HepG2 (cell line): ENCODE results near the gene TATDN3. TPM values are rescaled to one million over a fixed set of nuclear protein-coding genes. Genes with fewer than 3 reads are reported as not detected.
A peak's percentile ranks its signal among the peaks of the same experiment; 100 is the strongest.

Experiments
- AGO2 ChIP-seq: fragments of 200-400 bp; formaldehyde crosslinking; optimal IDR thresholded peaks from 2 replicates; pipeline ENCODE3; 2017; ENCODE audit warnings: mild to moderate bottlenecking, low read depth, low read length, moderate library complexity
- ARHGAP35 ChIP-seq: sonication (generic); formaldehyde crosslinking; IDR thresholded peaks from 2 replicates; pipeline ENCODE4 v1.9.0; 2022; ENCODE audit warnings: mild to moderate bottlenecking, inconsistent platforms, moderate library complexity, missing genetic modification reagents, borderline replicate concordance
- CHD4 ChIP-seq: fragments of 200-600 bp; sonication (generic); IDR thresholded peaks from 2 replicates; pipeline ENCODE4 v1.7.0; 2017; ENCODE audit warnings: mild to moderate bottlenecking, low read length, borderline replicate concordance
- HNF4A ChIP-seq: sonication (generic); formaldehyde crosslinking; IDR thresholded peaks from 2 replicates; pipeline ENCODE4 v1.4.0; 2020; ENCODE audit warnings: missing genetic modification reagents
- NFKB2 ChIP-seq: sonication (generic); formaldehyde crosslinking; IDR thresholded peaks from 2 replicates; pipeline ENCODE4 v1.4.0; 2020; ENCODE audit warnings: missing genetic modification reagents, borderline replicate concordance
- POLR2A ChIP-seq, 2 experiments: IDR thresholded peaks; 2 replicates each; pipeline ENCODE4 v1.6.1; 2011; ENCODE audit warnings: low read depth in 2 of 2, low read length in 2 of 2, mild to moderate bottlenecking in 1 of 2, moderate library complexity in 1 of 2; ENCODE audit not compliant: insufficient read depth in 1 of 2
- RARG ChIP-seq: sonication (generic); formaldehyde crosslinking; IDR thresholded peaks from 2 replicates; pipeline ENCODE4 v1.4.0; 2020; ENCODE audit warnings: low read depth, mild to moderate bottlenecking, missing genetic modification reagents
- SALL2 ChIP-seq: sonication (generic); formaldehyde crosslinking; IDR thresholded peaks from 2 replicates; pipeline ENCODE4 v1.8.1; 2023; ENCODE audit warnings: mild to moderate bottlenecking, missing genetic modification reagents, inconsistent platforms
- TBX2 ChIP-seq: sonication (generic); formaldehyde crosslinking; IDR thresholded peaks from 2 replicates; pipeline ENCODE4 v1.5.0; 2020; ENCODE audit warnings: missing genetic modification reagents, mild to moderate bottlenecking, borderline replicate concordance
- ZKSCAN5 ChIP-seq: sonication (generic); formaldehyde crosslinking; IDR thresholded peaks from 2 replicates; pipeline ENCODE4 v1.5.1; 2020; ENCODE audit warnings: mild to moderate bottlenecking, missing genetic modification reagents
- ZNF446 ChIP-seq: sonication (generic); formaldehyde crosslinking; IDR thresholded peaks from 2 replicates; pipeline ENCODE4 v1.5.0; 2020; ENCODE audit warnings: mild to moderate bottlenecking, missing genetic modification reagents
- ZNF644 ChIP-seq: IDR thresholded peaks from 2 replicates; pipeline ENCODE4 v1.6.1; 2016; ENCODE audit warnings: low read depth
- polyA plus RNA-seq, 8 experiments: library from polyadenylated mRNA; depleted of rRNA in 3 of 8; stranded (reverse) in 7 of 8; unstranded in 1 of 8; fragments of >200 nt; fragmentation: Illumina TruSeq in 4 of 8; extraction: Trizol in 4 of 8; gene quantifications; 2 replicates each; pipeline versions ENCODE4 v1.2.1 to v1.2.3, GENCODE V29; 2011 to 2016; ENCODE audit warnings: low read depth in 4 of 8, missing spikeins in 1 of 8, mixed read lengths in 1 of 8; ENCODE audit not compliant: insufficient read depth in 1 of 8
- total RNA-seq, 5 experiments: library from RNA; depleted of rRNA; stranded (reverse); fragments of >200 nt; fragmentation: Illumina TruSeq; extraction: Trizol; gene quantifications; 2 replicates each; pipeline ENCODE4 v1.2.3, GENCODE V29; 2016; ENCODE audit warnings: low read depth in 1 of 5
- TF ChIP-seq, protein P1 (sequence below): sonication (generic); formaldehyde crosslinking; conservative IDR thresholded peaks from 2 replicates; pipeline ENCODE4 v1.8.0; 2022; ENCODE audit warnings: mild to moderate bottlenecking, moderate library complexity, missing genetic modification reagents
- TF ChIP-seq, protein P2 (sequence below): sonication (generic); formaldehyde crosslinking; IDR thresholded peaks from 2 replicates; pipeline ENCODE4 v1.4.0; 2020; ENCODE audit warnings: mild to moderate bottlenecking, missing genetic modification reagents, borderline replicate concordance
- TF ChIP-seq, protein P3 (sequence below): sonication (generic); formaldehyde crosslinking; IDR thresholded peaks from 2 replicates; pipeline ENCODE4 v1.5.1; 2020; ENCODE audit warnings: mild to moderate bottlenecking, missing genetic modification reagents, moderate library complexity
- TF ChIP-seq, protein P4 (sequence below): IDR thresholded peaks from 2 replicates; pipeline ENCODE4 v1.6.1; 2012; ENCODE audit warnings: low read depth, low read length, improper control_type of control experiment

The TATDN3 gene
- total and polyA plus RNA-seq, 2 of the 13 experiments (the other 11 are each of a cell fraction or from before 2014, with no cell fraction given): 7.3 to 8.6 TPM

DNA sequence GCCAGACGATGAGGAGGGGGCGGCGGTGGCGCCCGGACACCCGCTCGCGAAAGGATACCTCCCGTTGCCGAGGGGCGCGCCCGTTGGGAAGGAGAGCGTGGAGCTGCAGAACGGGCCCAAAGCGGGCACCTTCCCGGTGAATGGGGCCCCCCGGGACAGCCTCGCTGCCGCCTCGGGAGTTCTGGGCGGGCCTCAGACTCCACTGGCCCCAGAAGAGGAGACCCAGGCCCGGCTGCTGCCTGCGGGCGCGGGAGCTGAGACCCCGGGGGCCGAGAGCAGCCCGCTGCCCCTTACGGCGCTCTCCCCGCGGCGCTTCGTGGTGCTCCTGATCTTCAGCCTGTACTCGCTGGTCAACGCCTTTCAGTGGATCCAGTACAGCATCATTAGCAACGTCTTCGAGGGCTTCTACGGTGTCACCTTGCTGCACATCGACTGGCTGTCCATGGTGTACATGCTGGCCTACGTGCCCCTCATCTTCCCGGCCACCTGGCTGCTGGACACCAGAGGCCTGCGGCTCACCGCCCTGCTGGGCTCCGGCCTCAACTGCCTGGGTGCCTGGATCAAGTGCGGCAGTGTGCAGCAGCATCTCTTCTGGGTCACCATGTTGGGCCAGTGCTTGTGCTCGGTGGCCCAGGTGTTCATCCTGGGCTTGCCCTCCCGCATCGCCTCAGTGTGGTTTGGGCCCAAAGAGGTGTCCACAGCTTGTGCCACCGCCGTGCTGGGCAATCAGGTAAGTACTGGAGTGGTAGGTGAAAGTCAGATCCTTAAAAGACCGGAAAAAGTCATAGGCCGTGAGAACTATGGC is 67.0 kb downstream of the TATDN3 start (continued):
- TF ChIP-seq, protein P1, sequence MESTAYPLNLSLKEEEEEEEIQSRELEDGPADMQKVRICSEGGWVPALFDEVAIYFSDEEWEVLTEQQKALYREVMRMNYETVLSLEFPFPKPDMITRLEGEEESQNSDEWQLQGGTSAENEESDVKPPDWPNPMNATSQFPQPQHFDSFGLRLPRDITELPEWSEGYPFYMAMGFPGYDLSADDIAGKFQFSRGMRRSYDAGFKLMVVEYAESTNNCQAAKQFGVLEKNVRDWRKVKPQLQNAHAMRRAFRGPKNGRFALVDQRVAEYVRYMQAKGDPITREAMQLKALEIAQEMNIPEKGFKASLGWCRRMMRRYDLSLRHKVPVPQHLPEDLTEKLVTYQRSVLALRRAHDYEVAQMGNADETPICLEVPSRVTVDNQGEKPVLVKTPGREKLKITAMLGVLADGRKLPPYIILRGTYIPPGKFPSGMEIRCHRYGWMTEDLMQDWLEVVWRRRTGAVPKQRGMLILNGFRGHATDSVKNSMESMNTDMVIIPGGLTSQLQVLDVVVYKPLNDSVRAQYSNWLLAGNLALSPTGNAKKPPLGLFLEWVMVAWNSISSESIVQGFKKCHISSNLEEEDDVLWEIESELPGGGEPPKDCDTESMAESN (CRISPR knock-in tag): no peak
- TF ChIP-seq ZNF644: no peak
- no peak for TF ChIP-seq SALL2 (CRISPR knock-in tag)
- TF ChIP-seq ARHGAP35 (CRISPR knock-in tag): no peak
- TF ChIP-seq ZKSCAN5 (CRISPR knock-in tag): 0 out of 2 replicates have a peak, but pooled peaks have one; percentile 38
- TF ChIP-seq NFKB2 (CRISPR knock-in tag): peak; percentile 28; the same call in 1 of the 2 replicates
- TF ChIP-seq, protein P2, sequence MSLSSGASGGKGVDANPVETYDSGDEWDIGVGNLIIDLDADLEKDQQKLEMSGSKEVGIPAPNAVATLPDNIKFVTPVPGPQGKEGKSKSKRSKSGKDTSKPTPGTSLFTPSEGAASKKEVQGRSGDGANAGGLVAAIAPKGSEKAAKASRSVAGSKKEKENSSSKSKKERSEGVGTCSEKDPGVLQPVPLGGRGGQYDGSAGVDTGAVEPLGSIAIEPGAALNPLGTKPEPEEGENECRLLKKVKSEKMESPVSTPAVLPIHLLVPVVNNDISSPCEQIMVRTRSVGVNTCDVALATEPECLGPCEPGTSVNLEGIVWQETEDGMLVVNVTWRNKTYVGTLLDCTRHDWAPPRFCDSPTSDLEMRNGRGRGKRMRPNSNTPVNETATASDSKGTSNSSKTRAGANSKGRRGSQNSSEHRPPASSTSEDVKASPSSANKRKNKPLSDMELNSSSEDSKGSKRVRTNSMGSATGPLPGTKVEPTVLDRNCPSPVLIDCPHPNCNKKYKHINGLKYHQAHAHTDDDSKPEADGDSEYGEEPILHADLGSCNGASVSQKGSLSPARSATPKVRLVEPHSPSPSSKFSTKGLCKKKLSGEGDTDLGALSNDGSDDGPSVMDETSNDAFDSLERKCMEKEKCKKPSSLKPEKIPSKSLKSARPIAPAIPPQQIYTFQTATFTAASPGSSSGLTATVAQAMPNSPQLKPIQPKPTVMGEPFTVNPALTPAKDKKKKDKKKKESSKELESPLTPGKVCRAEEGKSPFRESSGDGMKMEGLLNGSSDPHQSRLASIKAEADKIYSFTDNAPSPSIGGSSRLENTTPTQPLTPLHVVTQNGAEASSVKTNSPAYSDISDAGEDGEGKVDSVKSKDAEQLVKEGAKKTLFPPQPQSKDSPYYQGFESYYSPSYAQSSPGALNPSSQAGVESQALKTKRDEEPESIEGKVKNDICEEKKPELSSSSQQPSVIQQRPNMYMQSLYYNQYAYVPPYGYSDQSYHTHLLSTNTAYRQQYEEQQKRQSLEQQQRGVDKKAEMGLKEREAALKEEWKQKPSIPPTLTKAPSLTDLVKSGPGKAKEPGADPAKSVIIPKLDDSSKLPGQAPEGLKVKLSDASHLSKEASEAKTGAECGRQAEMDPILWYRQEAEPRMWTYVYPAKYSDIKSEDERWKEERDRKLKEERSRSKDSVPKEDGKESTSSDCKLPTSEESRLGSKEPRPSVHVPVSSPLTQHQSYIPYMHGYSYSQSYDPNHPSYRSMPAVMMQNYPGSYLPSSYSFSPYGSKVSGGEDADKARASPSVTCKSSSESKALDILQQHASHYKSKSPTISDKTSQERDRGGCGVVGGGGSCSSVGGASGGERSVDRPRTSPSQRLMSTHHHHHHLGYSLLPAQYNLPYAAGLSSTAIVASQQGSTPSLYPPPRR: 0 out of 2 replicates have a peak, but pooled peaks have one; percentile 8
- 0 out of 2 replicates have a peak, but pooled peaks have one; percentile 15 for TF ChIP-seq HNF4A (CRISPR knock-in tag)
- no peak for TF ChIP-seq CHD4
- TF ChIP-seq, protein P3, sequence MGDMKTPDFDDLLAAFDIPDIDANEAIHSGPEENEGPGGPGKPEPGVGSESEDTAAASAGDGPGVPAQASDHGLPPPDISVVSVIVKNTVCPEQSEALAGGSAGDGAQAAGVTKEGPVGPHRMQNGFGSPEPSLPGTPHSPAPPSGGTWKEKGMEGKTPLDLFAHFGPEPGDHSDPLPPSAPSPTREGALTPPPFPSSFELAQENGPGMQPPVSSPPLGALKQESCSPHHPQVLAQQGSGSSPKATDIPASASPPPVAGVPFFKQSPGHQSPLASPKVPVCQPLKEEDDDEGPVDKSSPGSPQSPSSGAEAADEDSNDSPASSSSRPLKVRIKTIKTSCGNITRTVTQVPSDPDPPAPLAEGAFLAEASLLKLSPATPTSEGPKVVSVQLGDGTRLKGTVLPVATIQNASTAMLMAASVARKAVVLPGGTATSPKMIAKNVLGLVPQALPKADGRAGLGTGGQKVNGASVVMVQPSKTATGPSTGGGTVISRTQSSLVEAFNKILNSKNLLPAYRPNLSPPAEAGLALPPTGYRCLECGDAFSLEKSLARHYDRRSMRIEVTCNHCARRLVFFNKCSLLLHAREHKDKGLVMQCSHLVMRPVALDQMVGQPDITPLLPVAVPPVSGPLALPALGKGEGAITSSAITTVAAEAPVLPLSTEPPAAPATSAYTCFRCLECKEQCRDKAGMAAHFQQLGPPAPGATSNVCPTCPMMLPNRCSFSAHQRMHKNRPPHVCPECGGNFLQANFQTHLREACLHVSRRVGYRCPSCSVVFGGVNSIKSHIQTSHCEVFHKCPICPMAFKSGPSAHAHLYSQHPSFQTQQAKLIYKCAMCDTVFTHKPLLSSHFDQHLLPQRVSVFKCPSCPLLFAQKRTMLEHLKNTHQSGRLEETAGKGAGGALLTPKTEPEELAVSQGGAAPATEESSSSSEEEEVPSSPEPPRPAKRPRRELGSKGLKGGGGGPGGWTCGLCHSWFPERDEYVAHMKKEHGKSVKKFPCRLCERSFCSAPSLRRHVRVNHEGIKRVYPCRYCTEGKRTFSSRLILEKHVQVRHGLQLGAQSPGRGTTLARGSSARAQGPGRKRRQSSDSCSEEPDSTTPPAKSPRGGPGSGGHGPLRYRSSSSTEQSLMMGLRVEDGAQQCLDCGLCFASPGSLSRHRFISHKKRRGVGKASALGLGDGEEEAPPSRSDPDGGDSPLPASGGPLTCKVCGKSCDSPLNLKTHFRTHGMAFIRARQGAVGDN (CRISPR knock-in tag): peak; percentile 73
- peak; percentile 88 for TF ChIP-seq ZNF446 (CRISPR knock-in tag)
- TF ChIP-seq TBX2 (CRISPR knock-in tag): peak; percentile 57; the same call in 1 of the 2 replicates
- no peak for TF ChIP-seq RARG (CRISPR knock-in tag)
- TF ChIP-seq AGO2: peak; percentile 88
- TF ChIP-seq, protein P4, sequence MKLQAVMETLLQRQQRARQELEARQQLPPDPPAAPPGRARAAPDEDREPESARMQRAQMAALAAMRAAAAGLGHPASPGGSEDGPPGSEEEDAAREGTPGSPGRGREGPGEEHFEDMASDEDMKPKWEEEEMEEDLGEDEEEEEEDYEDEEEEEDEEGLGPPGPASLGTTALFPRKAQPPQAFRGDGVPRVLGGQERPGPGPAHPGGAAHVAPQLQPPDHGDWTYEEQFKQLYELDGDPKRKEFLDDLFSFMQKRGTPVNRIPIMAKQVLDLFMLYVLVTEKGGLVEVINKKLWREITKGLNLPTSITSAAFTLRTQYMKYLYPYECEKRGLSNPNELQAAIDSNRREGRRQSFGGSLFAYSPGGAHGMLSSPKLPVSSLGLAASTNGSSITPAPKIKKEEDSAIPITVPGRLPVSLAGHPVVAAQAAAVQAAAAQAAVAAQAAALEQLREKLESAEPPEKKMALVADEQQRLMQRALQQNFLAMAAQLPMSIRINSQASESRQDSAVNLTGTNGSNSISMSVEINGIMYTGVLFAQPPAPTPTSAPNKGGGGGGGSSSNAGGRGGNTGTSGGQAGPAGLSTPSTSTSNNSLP: no peak
- TF ChIP-seq POLR2A (IDR thresholded peaks at IDR 0.05; ENCODE audit: insufficient read depth in 1 of 2, low read depth in 2 of 2, low read length in 2 of 2): no peak
